NCI-H82 (cell line): ENCODE results near the gene PLCD3.

Experiments used
- DNase-seq: peaks from one replicate; lab custom pipeline; 2025; lab: John Stamatoyannopoulos, UW

Gene PLCD3

DNA sequence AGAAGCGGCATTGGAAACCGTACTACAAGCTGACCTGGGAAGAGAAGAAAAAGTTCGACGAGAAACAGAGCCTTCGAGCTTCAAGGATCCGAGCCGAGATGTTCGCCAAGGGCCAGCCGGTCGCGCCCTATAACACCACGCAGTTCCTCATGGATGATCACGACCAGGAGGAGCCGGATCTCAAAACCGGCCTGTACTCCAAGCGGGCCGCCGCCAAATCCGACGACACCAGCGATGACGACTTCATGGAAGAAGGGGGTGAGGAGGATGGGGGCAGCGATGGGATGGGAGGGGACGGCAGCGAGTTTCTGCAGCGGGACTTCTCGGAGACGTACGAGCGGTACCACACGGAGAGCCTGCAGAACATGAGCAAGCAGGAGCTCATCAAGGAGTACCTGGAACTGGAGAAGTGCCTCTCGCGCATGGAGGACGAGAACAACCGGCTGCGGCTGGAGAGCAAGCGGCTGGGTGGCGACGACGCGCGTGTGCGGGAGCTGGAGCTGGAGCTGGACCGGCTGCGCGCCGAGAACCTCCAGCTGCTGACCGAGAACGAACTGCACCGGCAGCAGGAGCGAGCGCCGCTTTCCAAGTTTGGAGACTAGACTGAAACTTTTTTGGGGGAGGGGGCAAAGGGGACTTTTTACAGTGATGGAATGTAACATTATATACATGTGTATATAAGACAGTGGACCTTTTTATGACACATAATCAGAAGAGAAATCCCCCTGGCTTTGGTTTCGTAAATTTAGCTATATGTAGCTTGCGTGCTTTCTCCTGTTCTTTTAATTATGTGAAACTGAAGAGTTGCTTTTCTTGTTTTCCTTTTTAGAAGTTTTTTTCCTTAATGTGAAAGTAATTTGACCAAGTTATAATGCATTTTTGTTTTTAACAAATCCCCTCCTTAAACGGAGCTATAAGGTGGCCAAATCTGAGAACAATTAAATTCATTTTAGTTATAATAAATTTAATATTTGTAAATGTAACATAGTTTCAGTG lies 17.7 kb upstream of the PLCD3 start:
- DNase-seq = peak; percentile 71

DNA sequence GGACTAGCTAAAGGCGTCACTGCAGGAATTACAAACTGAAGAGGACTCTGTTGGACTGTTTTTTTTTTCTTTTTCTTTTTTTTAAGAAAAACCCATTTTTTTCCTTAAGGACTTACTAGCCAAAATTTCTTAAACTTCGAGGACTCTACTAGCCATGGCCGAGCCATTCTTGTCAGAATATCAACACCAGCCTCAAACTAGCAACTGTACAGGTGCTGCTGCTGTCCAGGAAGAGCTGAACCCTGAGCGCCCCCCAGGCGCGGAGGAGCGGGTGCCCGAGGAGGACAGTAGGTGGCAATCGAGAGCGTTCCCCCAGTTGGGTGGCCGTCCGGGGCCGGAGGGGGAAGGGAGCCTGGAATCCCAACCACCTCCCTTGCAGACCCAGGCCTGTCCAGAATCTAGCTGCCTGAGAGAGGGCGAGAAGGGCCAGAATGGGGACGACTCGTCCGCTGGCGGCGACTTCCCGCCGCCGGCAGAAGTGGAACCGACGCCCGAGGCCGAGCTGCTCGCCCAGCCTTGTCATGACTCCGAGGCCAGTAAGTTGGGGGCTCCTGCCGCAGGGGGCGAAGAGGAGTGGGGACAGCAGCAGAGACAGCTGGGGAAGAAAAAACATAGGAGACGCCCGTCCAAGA lies 16.8 kb upstream of the PLCD3 start:
- peak; percentile 91 for DNase-seq

DNA sequence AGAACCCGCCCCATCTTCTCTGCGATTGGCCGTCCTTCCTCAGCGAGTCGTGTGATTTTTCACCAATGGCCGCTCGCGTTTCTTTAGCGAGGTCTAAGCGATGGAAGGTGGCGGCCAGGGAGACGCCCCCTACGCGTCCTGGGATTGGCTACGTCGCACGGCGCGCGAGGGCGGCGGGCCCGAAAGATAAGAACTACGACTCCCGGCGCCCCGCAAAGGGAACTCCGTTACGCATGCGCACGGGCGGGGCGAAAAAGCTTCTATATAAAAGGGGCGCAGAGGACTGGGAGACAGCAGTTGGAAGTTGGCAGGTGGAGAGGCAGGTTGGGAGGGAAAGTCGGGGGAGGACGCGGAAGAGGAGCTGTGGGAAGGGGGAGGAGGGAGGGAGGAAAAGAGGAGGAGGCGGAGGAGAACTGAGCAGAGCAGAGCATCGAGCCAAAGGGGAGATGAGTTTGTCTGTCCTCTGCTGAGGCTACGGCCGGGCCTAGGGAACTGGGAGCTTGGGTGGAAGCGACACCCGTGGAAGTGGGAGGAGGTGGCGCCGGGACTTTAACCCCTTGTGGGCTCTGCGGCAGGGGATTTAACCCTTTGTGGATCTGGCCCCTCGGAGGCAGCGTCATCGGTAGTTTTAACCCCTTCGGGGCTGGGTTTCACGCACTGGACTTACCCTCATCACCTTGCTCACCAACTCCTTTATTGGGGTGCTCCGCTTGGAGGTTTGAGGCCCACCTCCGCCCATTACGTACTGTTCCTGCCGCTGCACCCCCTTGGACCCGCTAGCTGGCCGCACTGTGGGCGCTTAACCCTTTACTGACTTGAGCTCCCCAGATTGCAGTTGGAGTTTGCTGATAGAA lies 16.1 kb upstream of the PLCD3 start, which contains the start of gene HEXIM1:
TSS of gene HEXIM1 (plus strand) at position 293 of the 854 bp plus-strand sequence. CDS start 716 bp downstream, outside the sequence.
- peak; percentile 100 for DNase-seq

DNA sequence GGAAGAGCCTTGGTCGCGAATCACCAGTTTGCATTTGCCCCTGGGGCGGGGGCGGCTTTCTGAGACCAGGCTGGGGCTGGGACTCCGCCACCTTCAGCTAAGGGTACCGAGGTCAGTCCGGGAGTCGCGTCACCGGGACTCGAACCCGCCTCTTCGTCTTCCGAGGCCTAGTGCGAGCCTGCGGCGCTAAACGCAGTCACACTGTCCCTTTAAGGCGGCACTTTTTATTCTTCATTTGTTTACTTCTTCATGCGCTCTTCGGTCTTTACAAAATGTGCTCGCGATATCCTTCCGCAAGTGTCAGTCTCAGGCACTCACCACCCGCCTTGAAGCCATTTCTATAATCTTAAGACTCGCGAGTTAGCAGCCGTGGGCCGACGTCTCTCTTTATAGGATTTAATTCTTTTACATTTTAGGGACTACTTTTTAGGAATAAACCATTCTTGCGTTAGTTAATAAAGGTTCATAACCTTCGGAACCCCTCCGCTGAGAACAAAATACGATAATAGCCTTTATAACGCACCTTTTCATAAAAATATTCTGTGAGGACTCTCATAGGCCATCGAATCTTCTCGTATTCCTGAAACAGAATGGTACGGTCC lies 15.4 kb upstream of the PLCD3 start:
- peak; percentile 97 for DNase-seq

DNA sequence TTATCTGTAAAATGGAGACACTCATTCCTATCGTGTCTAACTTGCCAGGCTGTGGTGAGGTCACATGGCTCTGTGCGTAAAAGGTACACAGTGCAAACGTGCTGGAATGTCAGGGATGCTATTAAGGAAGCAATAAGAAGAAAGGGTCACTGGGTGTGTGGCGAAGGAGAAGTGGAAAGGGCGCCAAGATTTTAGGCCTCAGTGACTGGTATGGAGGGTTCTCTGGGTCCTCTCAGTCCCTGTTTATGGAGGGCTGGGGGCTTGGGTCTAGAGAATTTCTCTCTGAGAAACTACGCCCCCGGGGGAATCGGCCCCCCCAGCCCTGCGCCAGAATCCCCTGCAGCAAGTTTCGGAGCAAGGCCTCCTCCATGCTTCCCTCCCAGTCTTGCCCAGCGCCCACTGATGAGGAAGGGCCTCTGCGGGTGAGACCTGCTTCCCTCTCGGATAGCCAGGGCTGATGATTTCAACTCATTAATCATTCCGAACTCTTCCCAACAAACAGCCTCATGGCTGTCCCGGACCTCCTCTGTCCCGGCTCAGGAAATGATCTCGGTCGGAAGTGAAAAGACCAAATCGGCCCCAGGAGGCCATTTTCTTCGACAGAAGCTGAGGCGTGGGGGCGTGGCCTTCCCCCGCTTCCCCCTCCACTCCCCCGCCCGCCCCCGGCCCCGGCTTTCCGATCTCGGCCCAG lies 14.7 kb upstream of the PLCD3 start:
- DNase-seq = peak; percentile 94

DNA sequence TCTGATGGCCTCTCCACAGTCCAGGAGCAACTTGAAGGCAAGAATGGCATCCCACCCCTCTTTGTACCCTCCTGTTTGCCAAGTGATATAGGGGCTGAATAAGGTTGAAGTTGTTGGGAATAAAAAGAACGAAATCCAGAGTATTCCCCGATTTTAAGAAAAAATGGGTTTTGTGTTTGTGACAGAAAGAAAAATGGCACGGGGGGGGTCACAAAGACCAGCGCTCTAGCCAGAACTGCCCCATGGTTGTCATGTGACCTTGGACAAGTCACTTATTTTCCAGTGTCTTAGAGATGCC lies 14.2 kb upstream of the PLCD3 start:
- no peak for DNase-seq

DNA sequence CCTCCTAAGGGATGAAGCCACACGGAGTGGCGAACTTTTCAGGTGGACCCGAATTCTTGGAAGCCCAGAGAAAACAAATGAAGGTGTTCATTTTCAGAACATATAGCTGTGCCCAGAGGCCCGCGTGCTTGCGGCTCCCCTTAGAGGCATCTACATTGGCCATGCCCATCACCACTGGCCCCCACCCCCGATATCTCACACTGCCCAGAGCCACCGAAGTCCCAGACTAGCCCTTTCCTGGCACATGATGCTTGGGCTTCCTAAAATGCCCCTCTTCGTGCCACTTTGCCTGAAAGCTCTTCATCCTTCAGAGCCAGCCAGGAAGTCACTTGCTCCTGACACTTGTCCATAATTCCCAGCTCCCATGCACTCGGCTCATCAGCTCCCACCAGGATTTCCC lies 13.9 kb upstream of the PLCD3 start:
- no peak for DNase-seq

DNA sequence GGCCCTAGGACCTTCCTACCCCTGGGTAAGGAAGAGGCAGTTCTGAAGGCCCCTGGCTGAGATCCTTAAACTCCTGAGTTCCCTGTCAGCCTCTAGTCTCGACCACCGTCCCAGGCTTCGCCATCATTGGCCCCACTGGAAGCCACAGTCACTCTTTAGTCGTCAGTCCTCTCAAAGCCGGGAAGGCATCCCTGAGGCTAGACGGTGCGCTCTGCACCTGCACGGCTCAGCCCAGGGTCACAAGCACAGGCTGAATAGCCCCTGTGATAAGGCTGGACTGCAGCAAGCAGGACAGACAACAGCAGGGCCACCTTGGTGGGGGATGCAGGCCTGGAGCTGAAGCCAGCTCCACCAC lies 12.7 kb upstream of the PLCD3 start:
- DNase-seq = no peak

DNA sequence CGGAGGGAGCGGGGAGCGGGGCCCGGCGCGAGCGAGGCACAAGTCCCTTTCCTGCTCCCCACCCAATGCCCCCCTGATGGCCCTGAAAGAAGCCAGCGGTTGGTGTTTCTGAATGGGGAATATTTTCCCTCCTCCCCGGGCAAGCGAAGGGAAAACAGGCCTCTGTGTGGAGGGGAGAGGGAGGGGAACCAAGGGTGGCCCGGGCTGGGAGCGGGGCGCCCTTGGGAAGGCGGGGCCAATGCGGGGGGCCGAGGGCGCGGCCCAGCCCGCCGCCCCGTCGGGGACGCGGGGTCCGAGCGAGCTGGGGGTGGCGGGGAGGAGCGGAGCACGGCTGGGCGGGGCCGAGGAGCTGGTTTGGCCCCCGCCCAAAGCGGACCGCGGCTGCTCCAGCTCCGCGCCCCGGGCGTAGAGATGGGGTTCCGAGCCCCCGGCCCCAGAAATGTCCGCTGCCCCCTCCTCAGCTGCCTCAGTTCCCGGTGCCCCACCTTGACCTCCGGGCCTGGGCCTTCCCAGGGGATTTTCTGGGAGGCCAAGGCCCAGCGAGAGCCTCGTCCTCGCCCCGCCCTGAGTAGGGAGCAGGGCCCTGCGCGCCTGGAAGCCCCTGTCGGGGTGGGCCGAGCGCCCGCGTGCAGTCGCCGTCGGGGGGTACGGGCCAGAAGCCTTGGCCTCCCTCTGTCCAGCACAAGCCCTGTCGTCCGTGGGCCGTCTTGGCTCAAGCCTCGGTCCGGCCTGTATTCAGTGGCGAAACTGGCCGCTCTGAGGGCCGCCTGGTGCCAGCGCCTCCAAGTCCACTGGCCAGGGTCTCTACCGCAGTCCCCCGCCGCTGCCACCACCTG lies 12.1 kb upstream of the PLCD3 start:
- no peak for DNase-seq

DNA sequence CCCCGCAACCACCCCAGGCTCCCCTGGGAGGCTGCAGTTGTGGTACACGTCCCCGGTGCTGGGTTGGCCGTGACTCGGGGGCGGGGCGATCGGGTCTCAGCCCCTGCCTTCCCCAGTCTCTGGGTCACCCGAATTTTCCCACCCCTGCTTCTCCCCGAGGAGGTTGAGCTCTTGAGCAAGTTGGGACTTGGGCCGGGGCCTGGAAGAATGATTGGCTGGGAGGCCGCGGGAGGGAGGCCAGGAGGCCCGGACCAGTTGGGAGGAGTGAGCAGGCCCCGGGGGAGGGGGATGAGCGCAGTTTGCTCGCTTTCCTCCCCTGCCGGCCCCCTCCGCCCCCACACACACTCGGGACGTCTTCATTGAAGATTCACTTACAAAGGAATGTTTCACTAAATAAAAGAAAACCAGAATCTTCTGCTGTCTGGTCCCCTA lies 11.5 kb upstream of the PLCD3 start:
- no peak for DNase-seq

DNA sequence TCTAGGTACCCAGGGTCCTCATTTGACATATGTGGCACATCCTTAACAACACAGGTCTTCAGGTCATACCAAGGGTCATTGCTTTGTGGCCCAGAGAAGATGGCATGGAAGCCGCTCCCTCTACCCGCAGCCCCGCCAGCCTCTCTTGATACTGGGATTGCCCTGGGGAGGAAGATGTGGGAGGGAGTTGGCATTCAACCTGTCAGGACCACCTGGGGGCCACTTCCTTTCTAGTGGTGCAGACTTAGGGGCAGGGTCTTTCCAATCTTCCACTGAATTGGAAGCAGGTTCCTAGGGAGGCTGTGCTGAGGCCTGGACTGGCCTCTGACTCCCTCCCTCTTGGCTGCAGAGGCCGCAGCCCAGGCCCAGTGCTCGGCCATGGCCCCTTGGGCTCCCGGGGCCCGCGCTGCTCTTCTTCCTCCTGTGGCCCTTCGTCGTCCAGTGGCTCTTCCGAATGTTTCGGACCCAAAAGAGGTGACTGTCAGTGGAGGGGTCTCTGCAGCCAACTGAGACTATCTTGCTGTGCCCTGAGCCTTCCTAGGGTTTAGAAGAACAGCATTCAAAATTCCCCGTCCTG lies 10.9 kb upstream of the PLCD3 start:
- DNase-seq = no peak

DNA sequence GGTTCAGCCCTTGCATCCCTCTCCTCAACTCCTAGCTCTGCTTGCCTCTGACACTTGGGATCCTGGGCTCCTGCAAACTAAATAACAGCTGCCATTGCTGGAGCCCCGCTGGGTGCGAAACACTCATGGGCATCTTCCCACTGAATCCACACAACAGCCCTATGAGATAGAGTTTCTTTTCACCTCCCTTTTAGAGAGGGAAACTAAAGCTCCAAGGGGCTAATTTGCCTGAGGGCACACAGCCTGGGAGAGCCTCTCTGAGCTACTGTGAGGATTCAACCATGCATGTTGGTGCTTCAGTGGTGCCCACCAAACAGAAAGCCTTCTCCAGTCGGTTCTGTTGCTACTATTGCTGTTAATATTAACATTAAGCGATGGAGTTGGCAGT lies 7.2 kb upstream of the PLCD3 start:
- no peak for DNase-seq

DNA sequence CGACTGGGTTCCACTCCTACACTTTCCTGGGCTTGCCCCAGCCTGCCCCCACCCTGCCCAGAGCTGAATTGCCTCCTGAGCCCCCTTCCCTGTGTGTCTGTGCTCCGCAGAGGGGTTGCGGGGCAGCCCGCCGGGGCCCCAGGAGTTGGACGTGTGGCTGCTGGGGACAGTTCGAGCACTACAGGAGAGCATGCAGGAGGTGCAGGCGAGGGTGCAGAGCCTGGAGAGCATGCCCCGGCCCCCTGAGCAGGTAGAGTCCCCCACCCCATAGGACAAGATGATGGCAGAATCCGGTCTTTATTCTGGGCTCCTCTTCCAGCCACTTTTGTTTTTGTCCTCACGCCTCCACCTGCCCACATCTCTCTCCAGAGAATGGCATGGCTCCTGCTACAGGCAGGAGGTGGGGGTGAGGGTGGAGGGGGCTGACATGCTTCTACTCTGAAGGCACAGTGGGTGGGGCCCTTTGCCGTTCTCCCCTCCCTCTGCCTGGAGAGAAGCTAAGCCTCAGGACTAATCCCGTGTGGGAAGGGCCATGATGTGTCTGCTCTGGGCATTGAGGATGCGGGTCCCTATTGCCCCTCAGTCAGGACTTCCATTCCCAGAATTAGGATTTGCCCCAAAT lies 6.7 kb upstream of the PLCD3 start:
- peak; percentile 87 for DNase-seq

DNA sequence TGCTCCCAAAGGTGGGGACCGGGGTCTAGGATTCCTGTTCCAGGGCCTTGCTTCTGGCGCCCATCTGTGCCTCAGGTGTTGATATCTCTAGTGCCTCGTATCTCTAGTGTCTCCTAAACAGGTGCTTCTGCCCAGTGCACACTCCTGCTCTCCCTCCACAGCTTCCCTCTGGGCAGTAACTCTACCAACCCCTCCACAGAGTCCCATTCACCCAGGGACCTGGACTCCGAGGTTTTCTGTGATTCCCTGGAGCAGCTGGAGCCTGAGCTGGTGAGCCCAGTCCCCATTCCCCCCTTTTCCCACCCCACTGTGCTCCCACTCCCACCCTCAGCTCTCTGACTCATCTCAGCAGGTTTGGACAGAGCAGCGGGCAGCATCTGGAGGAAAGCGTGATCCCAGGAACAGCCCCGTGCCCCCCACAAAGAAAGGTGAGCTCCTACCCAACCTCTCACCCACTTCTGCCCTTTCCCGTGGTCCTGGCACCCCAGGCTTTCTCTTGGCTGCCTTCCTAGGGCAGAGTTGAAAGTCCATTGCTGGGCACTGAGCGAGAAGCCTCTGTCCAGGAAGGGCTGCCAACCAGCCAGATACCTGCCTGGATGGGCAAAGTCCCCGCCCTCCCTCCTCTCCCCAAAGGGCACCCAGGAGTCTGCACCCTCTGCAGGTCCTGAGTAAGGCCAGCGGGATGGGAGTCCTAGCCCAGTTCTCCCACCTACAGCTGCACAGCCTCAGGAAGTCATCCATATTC lies 5.4 kb upstream of the PLCD3 start:
- no peak for DNase-seq

DNA sequence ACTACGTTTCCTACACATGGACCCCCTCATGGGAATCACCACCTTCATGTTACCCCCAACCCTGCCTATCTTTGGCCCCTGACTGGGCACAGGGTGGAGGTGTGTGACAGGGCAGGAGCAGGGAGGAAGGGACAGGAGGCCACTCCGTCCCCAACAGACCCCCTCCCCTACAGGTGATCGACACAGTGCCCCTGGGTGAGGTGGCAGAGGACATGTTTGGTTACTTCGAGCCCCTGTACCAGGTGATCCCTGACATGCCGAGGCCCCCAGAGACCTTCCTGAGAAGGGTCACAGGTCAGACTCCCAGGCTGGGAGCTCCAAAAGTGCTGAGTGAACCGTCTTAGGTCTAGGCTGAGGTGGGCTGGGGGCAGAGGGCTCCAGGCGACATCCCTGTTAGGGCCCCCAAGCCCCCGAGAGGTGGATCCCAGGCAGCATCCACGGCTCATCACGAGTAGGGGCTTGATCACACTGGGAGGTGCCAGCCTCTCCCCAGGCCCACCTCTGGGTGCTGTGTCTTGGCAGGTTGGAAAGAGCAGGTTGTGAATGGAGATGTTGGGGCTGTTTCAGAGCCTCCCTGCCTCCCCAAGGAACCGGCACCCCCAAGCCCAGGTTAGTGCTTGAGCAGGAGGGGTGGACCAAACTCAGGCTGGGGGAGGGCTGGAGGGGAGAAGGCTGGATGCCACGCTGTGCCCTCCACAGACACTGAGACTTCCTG lies 4.7 kb upstream of the PLCD3 start:
- no peak for DNase-seq

DNA sequence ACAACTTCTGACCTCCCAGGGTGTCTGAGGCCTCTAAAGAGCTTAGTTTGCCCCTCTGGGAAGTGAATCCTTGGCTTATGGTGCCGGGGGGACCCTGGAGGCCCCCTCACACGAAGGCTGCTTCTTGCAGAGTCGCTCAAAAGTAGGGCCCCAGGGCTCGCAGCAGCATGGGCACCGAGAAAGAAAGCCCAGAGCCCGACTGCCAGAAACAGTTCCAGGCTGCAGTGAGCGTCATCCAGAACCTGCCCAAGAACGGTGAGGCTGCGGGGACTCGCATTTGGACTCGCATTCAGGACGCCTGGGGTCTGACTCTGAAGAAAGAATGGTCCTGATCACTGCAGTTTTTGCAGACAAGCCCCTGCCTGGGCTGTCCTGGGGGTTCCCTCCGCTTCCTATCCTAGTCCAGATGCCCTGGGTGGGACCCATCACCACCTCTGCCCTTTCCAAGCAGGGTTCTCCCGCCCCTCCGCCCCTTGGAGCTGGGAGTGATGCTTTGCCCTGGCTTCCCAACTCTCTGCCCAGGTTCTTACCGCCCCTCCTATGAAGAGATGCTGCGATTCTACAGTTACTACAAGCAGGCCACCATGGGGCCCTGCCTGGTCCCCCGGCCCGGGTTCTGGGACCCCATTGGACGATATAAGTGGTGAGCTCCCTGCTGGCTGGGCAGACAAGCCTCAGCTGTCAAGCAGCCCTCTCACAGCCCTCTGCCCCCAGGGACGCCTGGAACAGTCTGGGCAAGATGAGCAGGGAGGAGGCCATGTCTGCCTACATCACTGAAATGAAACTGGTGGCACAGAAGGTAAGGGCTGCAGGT lies 3.9 kb upstream of the PLCD3 start:
- no peak for DNase-seq

DNA sequence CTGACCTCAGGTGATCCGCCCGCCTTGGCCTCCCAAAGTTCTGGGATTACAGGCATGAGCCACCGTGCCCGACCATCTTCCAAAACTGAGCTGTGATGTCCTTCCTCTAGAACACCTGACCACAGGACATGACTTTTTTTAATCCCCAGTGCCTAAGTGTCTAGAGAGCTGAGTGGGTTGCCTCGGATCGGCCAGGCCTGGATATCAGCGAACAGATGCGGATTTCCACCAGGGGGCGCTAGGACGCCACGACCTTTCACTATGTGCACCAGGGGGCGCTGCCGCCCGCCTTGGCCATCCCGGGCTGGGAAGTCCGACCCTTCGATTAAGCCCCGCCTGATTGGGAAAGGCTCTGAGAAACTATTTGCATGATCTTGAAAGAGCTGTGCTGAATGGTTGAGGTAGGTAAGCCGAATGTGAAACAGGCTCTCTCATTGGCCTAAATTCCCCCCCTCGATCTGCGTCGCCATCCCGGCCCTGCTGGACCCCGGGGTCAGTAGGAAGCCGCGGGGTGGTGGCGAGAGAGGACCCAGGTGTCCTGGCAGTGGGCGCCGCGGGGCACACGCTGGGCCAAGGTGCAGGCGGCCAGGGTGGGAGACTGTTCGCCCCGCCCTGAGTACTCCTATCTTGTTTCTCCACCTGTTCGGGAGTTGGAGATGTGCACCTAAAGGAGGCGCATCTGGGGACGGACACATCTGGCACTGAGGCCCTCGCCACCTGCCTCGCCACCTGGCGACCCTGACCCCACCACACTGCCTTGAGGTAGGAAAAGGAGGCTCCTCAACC lies 3.1 kb upstream of the PLCD3 start, which contains the start of gene ACBD4:
TSS of gene ACBD4 (plus strand) at position 496 of the 786 bp plus-strand sequence. CDS start 458 bp downstream, outside the sequence.
- DNase-seq = peak; percentile 99
